Transverse colon (tissue), 3 donors: Measurements from ENCODE around the gene SF3B4.

Source experiments
- POLR2A ChIP-seq: fragments of 450-650 bp; IDR thresholded peaks from one replicate; pipeline ENCODE4 v1.6.1; 2016; ENCODE audit warnings: antibody characterized with exemption, mild to moderate bottlenecking, moderate library complexity
- TF ChIP-seq, protein P1 (sequence below), 5 experiments: fragments of 200-600 bp in 3 of 5; fragments of 450-650 bp in 2 of 5; sonication (generic) in 3 of 5; IDR thresholded peaks; 1 replicate in 2 of 5; 2 replicates in 3 of 5; pipeline ENCODE4 v1.5.1; 2016 to 2017; ENCODE audit warnings: antibody characterized with exemption in 5 of 5, inconsistent platforms in 3 of 5, mild to moderate bottlenecking in 2 of 5, moderate library complexity in 1 of 5

- TF ChIP-seq, protein P1, sequence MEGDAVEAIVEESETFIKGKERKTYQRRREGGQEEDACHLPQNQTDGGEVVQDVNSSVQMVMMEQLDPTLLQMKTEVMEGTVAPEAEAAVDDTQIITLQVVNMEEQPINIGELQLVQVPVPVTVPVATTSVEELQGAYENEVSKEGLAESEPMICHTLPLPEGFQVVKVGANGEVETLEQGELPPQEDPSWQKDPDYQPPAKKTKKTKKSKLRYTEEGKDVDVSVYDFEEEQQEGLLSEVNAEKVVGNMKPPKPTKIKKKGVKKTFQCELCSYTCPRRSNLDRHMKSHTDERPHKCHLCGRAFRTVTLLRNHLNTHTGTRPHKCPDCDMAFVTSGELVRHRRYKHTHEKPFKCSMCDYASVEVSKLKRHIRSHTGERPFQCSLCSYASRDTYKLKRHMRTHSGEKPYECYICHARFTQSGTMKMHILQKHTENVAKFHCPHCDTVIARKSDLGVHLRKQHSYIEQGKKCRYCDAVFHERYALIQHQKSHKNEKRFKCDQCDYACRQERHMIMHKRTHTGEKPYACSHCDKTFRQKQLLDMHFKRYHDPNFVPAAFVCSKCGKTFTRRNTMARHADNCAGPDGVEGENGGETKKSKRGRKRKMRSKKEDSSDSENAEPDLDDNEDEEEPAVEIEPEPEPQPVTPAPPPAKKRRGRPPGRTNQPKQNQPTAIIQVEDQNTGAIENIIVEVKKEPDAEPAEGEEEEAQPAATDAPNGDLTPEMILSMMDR (IDR thresholded peaks at IDR 0.05): no peak
- no peak for TF ChIP-seq POLR2A
Observed at GRCh38 chr1:149923626-149924025, 4.0 kb downstream of the SF3B4 start.
